Liver (tissue), 9 donors: ENCODE data around the gene DISC1. TPM values are rescaled to one million over a fixed set of nuclear protein-coding genes. Genes with fewer than 3 reads are reported as not detected.

Experiments used
- DNase-seq: peaks from one replicate; pipeline ENCODE4 v3.0.0-alpha.2; 2017; ENCODE audit warnings: low spot score
- H3K27ac ChIP-seq, 2 donors: one replicate each; pipeline ENCODE4 v1.7.0; 2013; ENCODE audit warnings: inconsistent platforms in 2 of 2, low read length in 2 of 2, control low read depth in 1 of 2, low read depth in 1 of 2, mild to moderate bottlenecking in 1 of 2
- H3K27me3 ChIP-seq, 4 donors: one replicate each; pipeline versions ENCODE4 v1.6.1 to v1.7.0; 2013; ENCODE audit warnings: low read length in 3 of 4, inconsistent platforms in 1 of 4, mild to moderate bottlenecking in 1 of 4, moderate library complexity in 1 of 4; ENCODE audit not compliant: control insufficient read depth in 4 of 4, insufficient read depth in 4 of 4
- H3K36me3 ChIP-seq, 4 donors: one replicate each; pipeline versions ENCODE4 v1.6.1 to v1.7.0; 2013; ENCODE audit warnings: low read length in 3 of 4, mild to moderate bottlenecking in 3 of 4, low read depth in 1 of 4, moderate library complexity in 1 of 4; ENCODE audit not compliant: control insufficient read depth in 4 of 4, insufficient read depth in 3 of 4
- H3K4me1 ChIP-seq, 4 donors: one replicate each; pipeline versions ENCODE4 v1.6.1 to v1.7.0; 2013; ENCODE audit warnings: low read length in 3 of 4, mild to moderate bottlenecking in 3 of 4, moderate library complexity in 1 of 4; ENCODE audit not compliant: control insufficient read depth in 4 of 4, insufficient read depth in 4 of 4
- H3K4me3 ChIP-seq, 3 donors: one replicate each; pipeline versions ENCODE4 v1.6.1 to v1.7.0; 2013; ENCODE audit warnings: low read length in 3 of 3, control low read depth in 1 of 3, low read depth in 1 of 3, mild to moderate bottlenecking in 1 of 3
- H3K9ac ChIP-seq, 2 donors: one replicate each; pipeline ENCODE4 v1.7.0; 2013; ENCODE audit warnings: low read length in 2 of 2, mild to moderate bottlenecking in 2 of 2, moderate library complexity in 2 of 2, control low read depth in 1 of 2, low read depth in 1 of 2
- H3K9me3 ChIP-seq, 4 donors: one replicate each; pipeline versions ENCODE4 v1.6.1 to v1.7.0; 2013; ENCODE audit warnings: low read length in 3 of 4; ENCODE audit not compliant: control insufficient read depth in 4 of 4
- ATF3 ChIP-seq: IDR thresholded peaks from 2 replicates; pipeline ENCODE4 v1.6.1; 2016; ENCODE audit warnings: antibody characterized with exemption
- CTCF ChIP-seq: fragments of 150-350 bp; IDR thresholded peaks from 2 replicates; pipeline ENCODE4 v1.5.1; 2017; ENCODE audit warnings: improper control_type of control experiment, low read depth, low read length; ENCODE audit not compliant: missing input control
- EGR1 ChIP-seq, 2 donors: IDR thresholded peaks; 2 replicates each; pipeline ENCODE4 v1.6.1; 2016 to 2018; ENCODE audit warnings: antibody characterized with exemption in 2 of 2, low read depth in 2 of 2
- FOXA1 ChIP-seq: IDR thresholded peaks from 2 replicates; pipeline ENCODE4 v1.6.1; 2016; ENCODE audit warnings: antibody characterized with exemption
- FOXA2 ChIP-seq: IDR thresholded peaks from 2 replicates; pipeline ENCODE4 v1.6.1; 2016; ENCODE audit warnings: antibody characterized with exemption
- GABPA ChIP-seq, 2 donors: IDR thresholded peaks in 1 of 2; conservative IDR thresholded peaks in 1 of 2; 2 replicates each; pipeline ENCODE4 v1.6.1; 2016; ENCODE audit warnings: antibody characterized with exemption in 2 of 2, mild to moderate bottlenecking in 1 of 2, moderate library complexity in 1 of 2
- HNF4A ChIP-seq, 2 donors: conservative IDR thresholded peaks; 2 replicates each; pipeline ENCODE4 v1.6.1; 2016; ENCODE audit warnings: antibody characterized with exemption in 2 of 2, mild to moderate bottlenecking in 2 of 2
- HNF4G ChIP-seq: IDR thresholded peaks from 2 replicates; pipeline ENCODE4 v1.6.1; 2016; ENCODE audit warnings: antibody characterized with exemption
- JUND ChIP-seq, 2 donors: IDR thresholded peaks; 2 replicates each; pipeline ENCODE4 v1.6.1; 2016; ENCODE audit warnings: antibody characterized with exemption in 2 of 2
- MAX ChIP-seq: IDR thresholded peaks from 2 replicates; pipeline ENCODE4 v1.6.1; 2016; ENCODE audit warnings: antibody characterized with exemption
- NR2F2 ChIP-seq: IDR thresholded peaks from 2 replicates; pipeline ENCODE4 v1.6.1; 2016; ENCODE audit warnings: antibody characterized with exemption
- RAD21 ChIP-seq, 2 donors: IDR thresholded peaks; 2 replicates each; pipeline ENCODE4 v1.6.1; 2016; ENCODE audit warnings: antibody characterized with exemption in 2 of 2, mild to moderate bottlenecking in 2 of 2
- REST ChIP-seq: IDR thresholded peaks from 2 replicates; pipeline ENCODE4 v1.6.1; 2016; ENCODE audit warnings: antibody characterized with exemption, mild to moderate bottlenecking
- RXRA ChIP-seq, 2 donors: IDR thresholded peaks; 2 replicates each; pipeline ENCODE4 v1.6.1; 2017 to 2018; ENCODE audit warnings: antibody characterized with exemption in 2 of 2, mild to moderate bottlenecking in 1 of 2
- SP1 ChIP-seq: IDR thresholded peaks from 2 replicates; pipeline ENCODE4 v1.6.1; 2018; ENCODE audit warnings: antibody characterized with exemption, mild to moderate bottlenecking
- TAF1 ChIP-seq: conservative IDR thresholded peaks from 2 replicates; pipeline ENCODE4 v1.6.1; 2016; ENCODE audit warnings: antibody characterized with exemption, mild to moderate bottlenecking
- YY1 ChIP-seq: IDR thresholded peaks from 2 replicates; pipeline ENCODE4 v1.6.1; 2016; ENCODE audit warnings: antibody characterized with exemption, mild to moderate bottlenecking
- ZBTB33 ChIP-seq: IDR thresholded peaks from 2 replicates; pipeline ENCODE4 v1.6.1; 2016; ENCODE audit warnings: antibody characterized with exemption
- WGBS: extraction: QIAGEN DNeasy Blood & Tissue Kit; methylation state at CpG from one replicate; pipeline ENCODE4 v1.1.7; 2013; 5-methylcytosine and 5-hydroxymethylcytosine counted together
- polyA plus RNA-seq, 2 donors: library from polyadenylated mRNA; stranded (reverse) in 1 of 2; unstranded in 1 of 2; fragments of 200-250 nt in 1 of 2; fragments of >200 nt in 1 of 2; fragmentation: Nextera tagmentation in 1 of 2; extraction: Ambion mirVana in 1 of 2; gene quantifications; one replicate each; pipeline versions ENCODE4 v1.2.1 to v1.2.3, GENCODE V29; 2013 to 2015
- total RNA-seq, 2 donors: library from RNA; depleted of rRNA; stranded (reverse); fragments of >200 nt; gene quantifications; one replicate each; pipeline ENCODE4 v1.2.3, GENCODE V29; 2014
- donor health status: healthy.
- donor health status: healthy.
- donor health status: healthy.
- donor health status: healthy.
- donor health status: healthy.

DISC1 gene
- total and polyA plus RNA-seq, 4 donors = 0.45 to 6.3 (median 2.3) TPM

- no peaks in the 10 kb centered on the region for H3K9me3 ChIP-seq
- no peak overlapping the region for H3K4me3 ChIP-seq
- no peaks in the 10 kb centered on the region for H3K4me1 ChIP-seq
- no peak overlapping the region for H3K27ac ChIP-seq
- DNase-seq = no peak
- WGBS = 93% methylated on average over 2 of the region's 2 CpGs
- H3K36me3 ChIP-seq = no peaks in the 10 kb centered on the region
- no peak for TF ChIP-seq JUND (IDR thresholded peaks at IDR 0.05)
- TF ChIP-seq RAD21 (IDR thresholded peaks at IDR 0.05) = no peak
- no peak for TF ChIP-seq GABPA (IDR thresholded peaks at IDR 0.05 in 1 of 2, conservative IDR thresholded peaks at IDR 0.05 in 1 of 2)
- no peak for TF ChIP-seq SP1
- no peak for TF ChIP-seq FOXA1
- no peak for TF ChIP-seq CTCF
- TF ChIP-seq EGR1 (IDR thresholded peaks at IDR 0.05; ENCODE audit: low read depth in 2 of 2) = no peak
- TF ChIP-seq NR2F2 = no peak
- no peak for TF ChIP-seq RXRA (IDR thresholded peaks at IDR 0.05)
- TF ChIP-seq FOXA2 = no peak
- no peak for TF ChIP-seq HNF4G
- no peak for TF ChIP-seq YY1
- TF ChIP-seq HNF4A (conservative IDR thresholded peaks at IDR 0.05) = no peak
- TF ChIP-seq REST = no peak
- TF ChIP-seq ATF3 = no peak
- no peak for TF ChIP-seq ZBTB33
- TF ChIP-seq MAX = no peak
- no peak for TF ChIP-seq TAF1
- H3K9ac ChIP-seq = no peak overlapping the region
- no peaks in the 10 kb centered on the region for H3K27me3 ChIP-seq
Measured at GRCh38 chr1:231817801-231818200, 191.2 kb downstream of the DISC1 start.

- H3K27ac ChIP-seq = no peak overlapping the region
- WGBS = 76% methylated on average over 6 of the region's 6 CpGs
- H3K9ac ChIP-seq = no peak overlapping the region
- no peaks in the 10 kb centered on the region for H3K36me3 ChIP-seq
- no peaks in the 10 kb centered on the region for H3K27me3 ChIP-seq
- no peak for DNase-seq
- no peaks in the 10 kb centered on the region for H3K9me3 ChIP-seq
- no peak overlapping the region for H3K4me3 ChIP-seq
- H3K4me1 ChIP-seq = no peaks in the 10 kb centered on the region
- TF ChIP-seq ZBTB33 (no peak), GABPA (IDR thresholded peaks at IDR 0.05 in 1 of 2, conservative IDR thresholded peaks at IDR 0.05 in 1 of 2) (no peak), EGR1 (IDR thresholded peaks at IDR 0.05; ENCODE audit: low read depth in 2 of 2) (no peak), CTCF (no peak), NR2F2 (no peak)
Measured at GRCh38 chr1:231818337-231818736, 191.7 kb downstream of the DISC1 start.
